ENCODE data around the gene PHACTR1.

GRCh38 chr6:13101409-13101808 lies 384.8 kb downstream of the PHACTR1 start:
- no peak for TF ChIP-seq POLR2AphosphoS5 (IDR thresholded peaks at IDR 0.05; ENCODE audit: low read depth, low read length)
- TF ChIP-seq TAF1 (IDR thresholded peaks at IDR 0.05; ENCODE audit: borderline replicate concordance, low read depth, low read length) = no peak
- TF ChIP-seq POLR2A (IDR thresholded peaks at IDR 0.05; ENCODE audit: low read depth, low read length) = no peak

Data from GM12892 (cell line).